Coronary artery (tissue), 2 donors: ENCODE data around the gene SEMA4F.

Experiments
- DNase-seq: peaks from one replicate; pipeline ENCODE4 v3.0.0-alpha.2; 2017; ENCODE audit warnings: low spot score
- H3K27ac ChIP-seq, 2 donors: fragments of 200-600 bp; sonication (generic); one replicate each; pipeline ENCODE4 v1.5.1; 2016 to 2019
- H3K4me3 ChIP-seq: fragments of 200-600 bp; sonication (generic); 2 replicates; pipeline ENCODE4 v1.5.1; 2016; ENCODE audit warnings: mild to moderate bottlenecking, moderate library complexity
- CTCF ChIP-seq: fragments of 200-600 bp; sonication (generic); IDR thresholded peaks from one replicate; pipeline ENCODE4 v1.5.1; 2019; ENCODE audit warnings: antibody characterized with exemption

Gene SEMA4F

DNA sequence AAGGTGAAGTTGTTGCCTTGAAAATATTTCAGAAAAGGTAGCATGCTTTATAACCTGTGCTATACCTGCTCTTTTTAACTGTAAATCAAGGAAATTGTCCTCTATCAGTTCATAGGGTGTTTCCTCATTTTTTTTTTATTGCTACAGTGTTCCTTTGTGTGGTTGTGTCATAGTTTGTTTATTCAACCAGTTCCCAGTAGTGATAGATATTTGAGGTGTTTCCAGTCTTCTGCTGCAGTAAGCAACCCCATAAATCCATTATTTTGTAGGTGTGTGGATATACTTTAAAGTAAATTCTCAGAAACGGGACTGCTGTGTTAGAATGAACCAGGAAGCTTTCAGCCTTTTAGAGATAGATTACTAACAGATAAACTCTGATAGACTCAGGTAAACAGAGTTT is 39.6 kb downstream of the SEMA4F start:
- Histone ChIP-seq H3K27ac (no peak overlapping the region), H3K4me3 (no peak overlapping the region)
- no peak for TF ChIP-seq CTCF
- no peak for DNase-seq

DNA sequence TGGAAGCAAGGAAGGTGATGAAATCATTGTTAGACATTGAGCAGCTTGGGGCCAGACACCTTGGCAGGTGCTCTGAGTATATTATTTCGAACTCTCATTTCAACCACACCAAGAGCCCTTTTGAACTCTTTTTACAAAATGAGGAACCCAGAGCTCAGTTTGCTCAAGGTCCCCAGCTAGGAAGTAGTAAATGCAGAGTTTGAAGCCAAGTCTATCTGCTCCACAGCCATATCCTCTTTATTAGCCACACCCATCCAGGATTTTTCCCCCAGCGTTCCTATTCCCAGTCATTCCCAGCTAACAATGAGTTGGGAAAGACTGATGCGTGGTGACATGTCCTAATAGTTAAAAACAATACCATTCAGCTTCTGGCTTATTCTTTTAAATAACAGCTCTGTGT is 40.2 kb downstream of the SEMA4F start:
- Histone ChIP-seq H3K27ac (no peak overlapping the region), H3K4me3 (no peak overlapping the region)
- TF ChIP-seq CTCF, result no peak
- DNase-seq, result no peak

DNA sequence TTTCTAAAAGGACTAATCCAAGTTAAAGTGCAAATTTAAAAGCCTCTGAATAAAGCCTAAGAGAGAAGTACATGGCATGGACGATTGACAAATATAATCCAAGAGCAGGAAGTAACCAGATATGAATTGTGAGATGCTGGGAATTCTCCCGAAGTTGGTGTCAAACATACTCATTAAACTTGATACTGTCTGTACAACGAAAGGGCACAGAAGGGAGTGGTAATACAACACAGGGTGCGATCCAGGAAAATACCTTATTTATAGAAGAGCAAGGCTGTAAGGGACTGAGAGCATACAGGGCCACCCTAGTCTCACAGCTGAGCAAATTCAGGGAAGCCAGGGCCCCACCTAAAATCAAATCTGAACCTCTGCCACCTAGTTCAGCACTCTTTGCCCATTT is 41.6 kb downstream of the SEMA4F start:
- no peak for DNase-seq
- Histone ChIP-seq H3K4me3 (no peak overlapping the region), H3K27ac (no peak overlapping the region)
- no peak for TF ChIP-seq CTCF

DNA sequence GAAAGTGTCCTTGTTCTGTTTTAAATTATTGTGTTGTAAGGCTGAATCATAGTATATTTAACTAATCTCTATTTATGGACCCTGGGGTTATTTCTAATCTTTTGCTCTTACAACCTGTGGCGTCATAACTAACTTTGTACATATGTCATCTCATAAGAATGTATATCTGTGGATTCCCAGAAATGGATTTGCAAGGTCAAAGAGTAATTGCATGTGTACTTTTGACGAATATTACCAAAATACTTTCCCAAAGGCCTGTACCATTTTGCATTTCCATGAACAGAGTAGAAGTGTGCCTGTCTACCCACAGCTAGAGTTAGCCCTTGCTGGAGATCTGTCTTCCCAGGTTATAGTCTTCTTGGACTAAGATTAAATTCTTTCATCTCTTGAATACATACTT is 42.8 kb downstream of the SEMA4F start:
- Histone ChIP-seq H3K27ac (no peak overlapping the region), H3K4me3 (no peak overlapping the region)
- TF ChIP-seq CTCF, result no peak
- DNase-seq, result no peak

DNA sequence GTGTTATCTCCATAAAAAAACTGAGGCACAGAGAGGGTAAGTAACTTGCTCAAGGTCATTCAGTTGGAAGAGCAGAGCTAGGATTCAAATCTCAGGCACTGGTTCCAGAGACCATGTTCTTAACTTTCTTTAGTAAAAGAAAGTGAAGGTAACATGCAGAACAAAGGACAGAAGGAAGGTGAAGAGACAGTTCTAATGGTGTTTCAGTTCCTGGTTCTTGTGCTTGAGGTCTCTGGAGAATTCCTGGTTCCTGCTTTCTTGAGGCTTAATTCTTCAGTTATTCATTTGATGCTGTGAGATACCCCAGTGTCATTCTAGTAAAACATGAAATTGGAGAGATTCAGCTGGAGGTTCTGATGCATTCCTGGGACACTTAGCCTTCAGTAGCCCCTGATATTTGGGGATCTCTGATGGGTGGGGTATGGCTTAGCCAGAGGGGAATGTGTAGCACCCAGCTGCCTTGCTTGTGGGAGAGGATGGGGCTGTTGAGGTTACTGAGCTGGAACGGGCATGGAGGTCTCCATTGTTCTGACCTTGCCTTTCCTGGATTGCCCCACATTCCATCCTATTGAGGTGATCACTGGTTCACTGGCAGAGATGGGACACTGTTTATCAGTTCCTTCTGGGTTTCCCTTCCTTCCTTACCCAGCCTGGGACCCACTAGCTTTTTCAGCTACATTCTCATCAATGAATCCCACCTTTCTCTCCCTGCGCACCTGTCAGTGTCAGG is 46.8 kb downstream of the SEMA4F start:
- Histone ChIP-seq H3K27ac (no peak overlapping the region), H3K4me3 (no peak overlapping the region)
- no peak for TF ChIP-seq CTCF
- no peak for DNase-seq

DNA sequence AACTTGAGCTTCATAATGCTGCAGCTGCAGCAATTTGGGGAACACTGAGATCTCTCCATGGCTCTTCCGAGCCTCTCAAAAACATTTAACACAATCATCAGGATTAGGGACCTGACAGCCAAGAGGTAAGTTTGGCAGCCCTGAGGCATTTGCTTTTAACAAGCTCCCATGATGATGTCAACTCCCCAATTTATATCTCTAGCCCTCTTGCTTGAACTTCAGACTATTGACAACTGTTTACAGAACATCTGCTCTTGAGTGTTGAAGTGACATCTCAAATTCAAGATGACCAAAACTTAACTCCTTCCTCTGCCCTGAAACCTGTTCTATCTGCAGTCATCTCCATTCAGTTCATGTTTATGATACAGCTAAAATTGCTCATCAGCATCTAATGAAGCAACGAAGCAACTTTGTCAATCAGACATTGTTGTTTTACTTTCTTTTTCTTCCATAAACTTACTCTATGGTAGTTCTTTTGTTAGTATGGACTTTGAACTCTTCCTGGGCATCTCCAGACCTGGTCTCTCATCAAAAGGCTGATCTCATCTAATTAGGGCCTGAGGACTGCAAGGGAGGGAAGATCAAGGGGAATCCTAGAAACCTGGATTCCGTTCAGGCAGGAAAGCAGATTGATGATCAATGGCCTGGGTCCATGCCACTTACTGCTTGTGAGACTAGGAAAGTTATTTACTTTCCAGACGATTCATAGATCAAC is 48.1 kb downstream of the SEMA4F start:
- Histone ChIP-seq H3K4me3 (no peak overlapping the region), H3K27ac (no peak overlapping the region)
- DNase-seq, result no peak
- TF ChIP-seq CTCF, result no peak

DNA sequence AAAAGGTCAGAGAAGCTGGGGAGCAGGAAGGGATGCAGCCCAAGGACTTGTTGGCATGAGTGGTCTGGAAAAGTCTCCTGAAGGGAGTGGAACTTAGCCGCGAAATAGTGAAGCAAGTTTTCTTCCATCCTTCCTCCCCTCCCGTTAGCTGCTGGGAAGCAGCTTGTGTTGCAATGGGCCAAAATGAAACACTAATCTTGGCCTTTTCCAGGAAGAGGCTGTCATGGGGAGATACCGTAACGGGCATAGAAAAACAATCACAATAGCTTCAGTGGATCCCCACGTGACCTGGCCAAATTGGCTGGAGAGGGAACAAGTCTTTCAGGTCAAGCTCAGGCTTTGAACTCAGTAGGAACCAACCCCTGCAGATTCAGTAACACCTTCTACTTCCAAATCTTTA is 49.3 kb downstream of the SEMA4F start:
- Histone ChIP-seq H3K4me3 (no peak overlapping the region), H3K27ac (peak overlapping the region in 1 of 2 donors; percentile 56)
- DNase-seq, result no peak
- no peak for TF ChIP-seq CTCF
